GM19193 (cell line): ENCODE measurements around the gene NSMF.

Experiments
- POLR2A ChIP-seq: IDR thresholded peaks from 4 replicates; pipeline ENCODE4 v1.6.1; 2011; ENCODE audit not compliant: insufficient read depth, insufficient read length; ENCODE audit errors: extremely low read depth

The NSMF gene

GRCh38 chr9:137459152-137459600 is at the start of gene NSMF:
TSS of gene NSMF (minus strand) at chr9:137459334. CDS start at chr9:137459102, 232 bp downstream.
- peak; percentile 73 for TF ChIP-seq POLR2A

GRCh38 chr9:137506702-137507171 is 47.6 kb upstream of the NSMF start:
- no peak for TF ChIP-seq POLR2A

- no peak for TF ChIP-seq POLR2A
Measured at GRCh38 chr9:137506274-137506673, 47.1 kb upstream of the NSMF start.

- TF ChIP-seq POLR2A, result no peak
Measured at GRCh38 chr9:137505421-137506140, 46.4 kb upstream of the NSMF start.

- no peak for TF ChIP-seq POLR2A
Measured at GRCh38 chr9:137504432-137504777, 45.3 kb upstream of the NSMF start.

- TF ChIP-seq POLR2A, result no peak
Measured at GRCh38 chr9:137502008-137502911, 43.1 kb upstream of the NSMF start.

GRCh38 chr9:137501457-137501856 is 42.3 kb upstream of the NSMF start:
- no peak for TF ChIP-seq POLR2A

- no peak for TF ChIP-seq POLR2A
Measured at GRCh38 chr9:137500666-137501397, 41.7 kb upstream of the NSMF start.

GRCh38 chr9:137499858-137500661 is 40.9 kb upstream of the NSMF start:
- TF ChIP-seq POLR2A, result no peak

- TF ChIP-seq POLR2A, result no peak
Measured at GRCh38 chr9:137499416-137499815, 40.3 kb upstream of the NSMF start.

GRCh38 chr9:137498720-137499150 is 39.6 kb upstream of the NSMF start:
- TF ChIP-seq POLR2A, result no peak

- TF ChIP-seq POLR2A, result no peak
Measured at GRCh38 chr9:137497921-137498719, 39.0 kb upstream of the NSMF start.

GRCh38 chr9:137496601-137497375 is 37.7 kb upstream of the NSMF start:
- no peak for TF ChIP-seq POLR2A
